22Rv1 (cell line): ENCODE data around the gene XPR1.

Experiments
- H3K27ac ChIP-seq: fragments of 450-650 bp; 2 replicates; pipeline ENCODE4 v1.5.1; 2017
- CTCF ChIP-seq: fragments of 450-650 bp; IDR thresholded peaks from 2 replicates; pipeline ENCODE4 v1.5.1; 2017; ENCODE audit warnings: mild to moderate bottlenecking
- ZFX ChIP-seq: fragments of 450-650 bp; IDR thresholded peaks from 2 replicates; pipeline ENCODE4 v1.6.1; 2017; ENCODE audit warnings: antibody characterized with exemption, borderline replicate concordance

Gene XPR1

GRCh38 chr1:180631766-180632325 is at the start of gene XPR1:
XPR1 (plus strand) TSS chr1:180632022; CDS start chr1:180632202, 180 bp downstream.
- TF ChIP-seq CTCF (peak; percentile 38), ZFX (no peak)
- H3K27ac ChIP-seq = peak within 1 kb of the TSS; percentile 70

GRCh38 chr1:180584869-180585268 is 47.0 kb upstream of the XPR1 start:
- TF ChIP-seq ZFX (no peak), CTCF (no peak)
- no peak overlapping the region for H3K27ac ChIP-seq

GRCh38 chr1:180585994-180586359 is 45.8 kb upstream of the XPR1 start:
- TF ChIP-seq ZFX (no peak), CTCF (no peak)
- no peak overlapping the region for H3K27ac ChIP-seq

GRCh38 chr1:180586671-180587155 is 45.1 kb upstream of the XPR1 start:
- TF ChIP-seq CTCF = no peak
- TF ChIP-seq ZFX = no peak
- no peak overlapping the region for H3K27ac ChIP-seq

- H3K27ac ChIP-seq = no peak overlapping the region
- TF ChIP-seq CTCF (no peak), ZFX (no peak)
Observed at GRCh38 chr1:180588121-180588520, 43.7 kb upstream of the XPR1 start.

- H3K27ac ChIP-seq = no peak overlapping the region
Observed at GRCh38 chr1:180590889-180591288, 40.9 kb upstream of the XPR1 start.

More at GRCh38 chr1:180590889-180591288, 40.9 kb upstream of the XPR1 start:
- no peak for TF ChIP-seq ZFX
- no peak for TF ChIP-seq CTCF
